A673 (cell line): Measurements from ENCODE around the gene SLC22A23. TPM values are rescaled to one million over a fixed set of nuclear protein-coding genes. Genes with fewer than 3 reads are reported as not detected.

Experiments
- BruUV-seq: library from RNA; stranded (reverse); fragments of 400-500 nt; replicated peaks from 2 replicates; lab custom pipeline; 2021; lab: Mats Ljungman, UMichigan
- CTCF ChIA-PET: fragments of 300-600 bp; sonication (Branson Sonifier 250); formaldehyde crosslinking; loops from one replicate; lab custom pipeline; 2022; ENCODE audit warnings: antibody characterized with exemption; lab: Charles Lee
- POLR2A ChIA-PET: fragments of 300-600 bp; sonication (Branson Sonifier 250); formaldehyde crosslinking; loops from one replicate; lab custom pipeline; 2022; ENCODE audit warnings: antibody characterized with exemption; ENCODE audit not compliant: low non-redundant PET; lab: Charles Lee
- DNase-seq: peaks from one replicate; pipeline ENCODE4 v3.0.0-alpha.2; 2015; ENCODE audit warnings: low spot score
- H3K27ac ChIP-seq: fragments of 200-600 bp; sonication (generic); 2 replicates; pipeline ENCODE4 v1.5.1; 2016; ENCODE audit warnings: mixed run types, low read depth, mild to moderate bottlenecking, mixed read lengths, antibody characterized with exemption, low read length; ENCODE audit not compliant: poor library complexity, severe bottlenecking
- H3K27me3 ChIP-seq: fragments of 200-600 bp; sonication (generic); replicated peaks from 2 replicates; pipeline ENCODE4 v1.6.1; 2017; ENCODE audit warnings: mixed run types, low read depth, mild to moderate bottlenecking, mixed read lengths, antibody characterized with exemption, low read length; ENCODE audit not compliant: insufficient read depth, poor library complexity
- H3K36me3 ChIP-seq: fragments of 200-600 bp; sonication (generic); 2 replicates; pipeline ENCODE4 v1.6.1; 2016; ENCODE audit warnings: mixed run types, mild to moderate bottlenecking, mixed read lengths, antibody characterized with exemption, low read length; ENCODE audit not compliant: insufficient read depth, poor library complexity, severe bottlenecking
- H3K4me1 ChIP-seq: fragments of 200-600 bp; sonication (generic); 2 replicates; pipeline ENCODE4 v1.6.1; 2017; ENCODE audit warnings: mixed run types, mild to moderate bottlenecking, mixed read lengths, antibody characterized with exemption, low read length; ENCODE audit not compliant: insufficient read depth, poor library complexity, severe bottlenecking
- H3K4me3 ChIP-seq: fragments of 200-600 bp; sonication (generic); 2 replicates; pipeline ENCODE4 v1.5.1; 2016; ENCODE audit warnings: low read depth, mixed run types, mild to moderate bottlenecking, mixed read lengths, low read length; ENCODE audit not compliant: poor library complexity, severe bottlenecking
- H3K9me3 ChIP-seq: fragments of 200-600 bp; sonication (generic); 2 replicates; pipeline ENCODE4 v1.6.1; 2016; ENCODE audit warnings: mixed run types, low read depth, mild to moderate bottlenecking, mixed read lengths, antibody characterized with exemption, low read length; ENCODE audit not compliant: poor library complexity, severe bottlenecking
- CTCF ChIP-seq: fragments of 300-800, 200-600 bp; sonication (generic); conservative IDR thresholded peaks from 2 replicates; pipeline ENCODE4 v1.5.1; 2017; ENCODE audit warnings: low read depth, mild to moderate bottlenecking, antibody characterized with exemption, low read length, moderate library complexity, mixed read lengths
- EZH2 ChIP-seq: fragments of 200-600 bp; sonication (generic); IDR thresholded peaks from 2 replicates; pipeline ENCODE4 v1.6.1; 2017; ENCODE audit warnings: borderline replicate concordance, low read depth, mild to moderate bottlenecking, mixed read lengths, antibody characterized with exemption, low read length; ENCODE audit not compliant: poor library complexity, severe bottlenecking
- intact Hi-C: fragments of 100-400 bp; cut with micrococcal nuclease; formaldehyde crosslinking; loops from one replicate; pipeline ENCODE4 v1.10.0; 2022; ENCODE audit not compliant: unreplicated experiment
- total RNA-seq: library from RNA; stranded (reverse); gene quantifications from 2 replicates; pipeline ENCODE4 v1.2.3, GENCODE V29; 2021

The SLC22A23 gene
- total RNA-seq, 1 experiment from 2014 or later, result 6.2 TPM

GRCh38 chr6:3340358-3340802, 116.5 kb downstream of the SLC22A23 start:
- DNase-seq, result peak; percentile 16
- peak overlapping the region; percentile 79 for H3K27ac ChIP-seq
- H3K4me1 ChIP-seq, result peaks cover 61% of the 10 kb centered on the region
- ChIA-PET POLR2A (no interaction called here), CTCF (interaction anchor here (0.6 to 0.7 kb wide), 2 partner anchors 11 to 28 kb away, joined by 3 read pairs; no protein-coding TSS in a partner anchor)
- H3K9me3 ChIP-seq, result no peaks in the 10 kb centered on the region
- no peaks in the 10 kb centered on the region for H3K36me3 ChIP-seq
- intact Hi-C loops, result no loop called here
- TF ChIP-seq EZH2, result no peak
- TF ChIP-seq CTCF, result no peak
- BruUV-seq, result no TSS peak
- H3K27me3 ChIP-seq, result no peaks in the 10 kb centered on the region
- H3K4me3 ChIP-seq, result no peak overlapping the region

GRCh38 chr6:3339811-3340210, 117.0 kb downstream of the SLC22A23 start:
- peak overlapping the region; percentile 79 for H3K27ac ChIP-seq
- CTCF ChIA-PET, result interaction anchor here (0.7 kb wide), 1 partner anchor 11 kb away, joined by 3 read pairs; no protein-coding TSS in a partner anchor
- no peak for DNase-seq
- H3K4me1 ChIP-seq, result peaks cover 61% of the 10 kb centered on the region
- no peak overlapping the region for H3K4me3 ChIP-seq
- POLR2A ChIA-PET, result no interaction called here
- no peaks in the 10 kb centered on the region for H3K27me3 ChIP-seq
- no peak for TF ChIP-seq CTCF
- no peak for TF ChIP-seq EZH2
- H3K36me3 ChIP-seq, result no peaks in the 10 kb centered on the region
- intact Hi-C loops, result no loop called here
- BruUV-seq, result no TSS peak
- H3K9me3 ChIP-seq, result no peaks in the 10 kb centered on the region

- H3K9me3 ChIP-seq, result no peaks in the 10 kb centered on the region
- DNase-seq, result peak; percentile 80
- peak overlapping the region; percentile 79 for H3K27ac ChIP-seq
- POLR2A ChIA-PET, result interaction anchor here (0.6 kb wide), 1 partner anchor 58 kb away, joined by 3 read pairs; no protein-coding TSS in a partner anchor
- BruUV-seq, result no TSS peak
- CTCF ChIA-PET, result no interaction called here
- no peaks in the 10 kb centered on the region for H3K27me3 ChIP-seq
- no peaks in the 10 kb centered on the region for H3K36me3 ChIP-seq
- intact Hi-C loops, result no loop called here
- H3K4me3 ChIP-seq, result no peak overlapping the region
- H3K4me1 ChIP-seq, result peaks cover 54% of the 10 kb centered on the region
- TF ChIP-seq CTCF (0 out of 2 replicates have a peak, but pooled peaks have one; percentile 18), EZH2 (no peak)
These were observed 119.1 kb downstream of the SLC22A23 start for GRCh38 chr6:3337521-3338350.
